Measurements from ENCODE around the gene IL27RA.
A peak's percentile ranks its signal among the peaks of the same experiment; 100 is the strongest.

The IL27RA gene

DNA sequence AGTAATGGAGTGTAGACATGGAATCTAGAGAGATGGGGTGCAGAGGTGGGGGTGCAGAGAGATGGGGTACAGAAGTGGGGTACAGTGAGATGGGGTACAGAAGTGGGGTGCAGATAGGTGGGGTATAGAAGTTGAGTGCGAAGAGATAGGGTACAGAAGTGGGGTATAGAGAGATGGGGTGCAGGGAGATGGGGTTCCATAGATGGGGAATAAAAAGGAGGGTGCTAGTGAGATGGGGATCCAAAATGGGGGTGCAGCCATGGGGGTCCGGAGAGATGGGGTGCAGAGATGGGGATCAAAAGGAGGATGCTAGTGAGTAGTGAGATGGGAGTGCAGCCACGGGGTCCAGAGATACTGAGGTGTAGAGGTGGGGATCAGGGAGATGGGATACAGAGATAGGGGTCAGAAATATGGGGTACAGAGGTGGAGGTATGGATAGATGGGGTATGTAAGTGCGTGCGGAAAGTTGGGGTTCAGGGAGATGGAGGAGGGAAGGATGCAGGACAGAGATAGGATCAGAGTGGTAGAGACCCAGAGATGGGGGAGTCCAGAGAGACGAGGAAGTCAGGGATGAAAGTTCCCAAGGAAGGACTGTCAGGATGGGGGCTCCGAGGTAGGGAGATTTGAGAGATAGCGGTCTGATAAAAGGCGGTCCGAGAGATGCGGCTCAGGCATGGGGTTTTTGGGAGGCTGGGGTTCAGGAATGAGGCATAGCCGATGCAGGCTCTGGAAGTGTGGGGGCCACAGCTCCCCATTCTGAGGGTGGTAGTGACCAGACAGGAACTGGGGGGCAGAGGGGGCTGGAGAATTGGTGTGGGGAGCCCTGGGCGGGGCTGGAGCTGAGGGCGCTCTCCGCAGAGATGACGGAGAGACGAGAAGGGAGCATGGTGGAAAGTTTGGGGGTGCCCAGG is 26.9 kb downstream of the IL27RA start (continued):
- TF ChIP-seq, protein P1, sequence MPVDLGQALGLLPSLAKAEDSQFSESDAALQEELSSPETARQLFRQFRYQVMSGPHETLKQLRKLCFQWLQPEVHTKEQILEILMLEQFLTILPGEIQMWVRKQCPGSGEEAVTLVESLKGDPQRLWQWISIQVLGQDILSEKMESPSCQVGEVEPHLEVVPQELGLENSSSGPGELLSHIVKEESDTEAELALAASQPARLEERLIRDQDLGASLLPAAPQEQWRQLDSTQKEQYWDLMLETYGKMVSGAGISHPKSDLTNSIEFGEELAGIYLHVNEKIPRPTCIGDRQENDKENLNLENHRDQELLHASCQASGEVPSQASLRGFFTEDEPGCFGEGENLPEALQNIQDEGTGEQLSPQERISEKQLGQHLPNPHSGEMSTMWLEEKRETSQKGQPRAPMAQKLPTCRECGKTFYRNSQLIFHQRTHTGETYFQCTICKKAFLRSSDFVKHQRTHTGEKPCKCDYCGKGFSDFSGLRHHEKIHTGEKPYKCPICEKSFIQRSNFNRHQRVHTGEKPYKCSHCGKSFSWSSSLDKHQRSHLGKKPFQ (tag by site-specific recombination; IDR thresholded peaks at IDR 0.05) = no peak
- TF ChIP-seq, protein P2, sequence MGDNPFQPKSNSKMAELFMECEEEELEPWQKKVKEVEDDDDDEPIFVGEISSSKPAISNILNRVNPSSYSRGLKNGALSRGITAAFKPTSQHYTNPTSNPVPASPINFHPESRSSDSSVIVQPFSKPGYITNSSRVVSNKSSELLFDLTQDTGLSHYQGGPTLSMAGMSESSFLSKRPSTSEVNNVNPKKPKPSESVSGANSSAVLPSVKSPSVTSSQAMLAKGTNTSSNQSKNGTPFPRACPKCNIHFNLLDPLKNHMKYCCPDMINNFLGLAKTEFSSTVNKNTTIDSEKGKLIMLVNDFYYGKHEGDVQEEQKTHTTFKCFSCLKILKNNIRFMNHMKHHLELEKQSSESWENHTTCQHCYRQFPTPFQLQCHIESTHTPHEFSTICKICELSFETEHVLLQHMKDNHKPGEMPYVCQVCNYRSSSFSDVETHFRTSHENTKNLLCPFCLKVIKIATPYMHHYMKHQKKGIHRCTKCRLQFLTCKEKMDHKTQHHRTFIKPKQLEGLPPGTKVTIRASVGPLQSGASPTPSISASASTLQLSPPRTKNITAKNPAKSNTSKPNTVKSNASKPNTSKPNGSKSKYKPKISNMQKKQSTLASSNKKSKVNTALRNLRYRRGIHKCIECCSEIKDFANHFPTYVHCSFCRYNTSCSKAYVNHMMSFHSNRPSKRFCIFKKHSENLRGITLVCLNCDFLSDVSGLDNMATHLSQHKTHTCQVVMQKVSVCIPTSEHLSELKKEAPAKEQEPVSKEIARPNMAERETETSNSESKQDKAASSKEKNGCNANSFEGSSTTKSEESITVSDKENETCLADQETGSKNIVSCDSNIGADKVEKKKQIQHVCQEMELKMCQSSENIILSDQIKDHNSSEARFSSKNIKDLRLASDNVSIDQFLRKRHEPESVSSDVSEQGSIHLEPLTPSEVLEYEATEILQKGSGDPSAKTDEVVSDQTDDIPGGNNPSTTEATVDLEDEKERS (tag by site-specific recombination; IDR thresholded peaks at IDR 0.05) = no peak
- TF ChIP-seq, protein P3, sequence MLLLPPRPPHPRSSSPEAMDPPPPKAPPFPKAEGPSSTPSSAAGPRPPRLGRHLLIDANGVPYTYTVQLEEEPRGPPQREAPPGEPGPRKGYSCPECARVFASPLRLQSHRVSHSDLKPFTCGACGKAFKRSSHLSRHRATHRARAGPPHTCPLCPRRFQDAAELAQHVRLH (tag by site-specific recombination; IDR thresholded peaks at IDR 0.05) = no peak
- TF ChIP-seq ZNF138 (tag by site-specific recombination; IDR thresholded peaks at IDR 0.05; ENCODE audit: borderline replicate concordance) (no peak), GLI2 (tag by site-specific recombination; IDR thresholded peaks at IDR 0.05; ENCODE audit: borderline replicate concordance, low read depth) (no peak), ZNF624 (tag by site-specific recombination; IDR thresholded peaks at IDR 0.05) (no peak), ZNF350 (tag by site-specific recombination; IDR thresholded peaks at IDR 0.05) (no peak), ZNF121 (tag by site-specific recombination; IDR thresholded peaks at IDR 0.05) (no peak), ZNF311 (tag by site-specific recombination; IDR thresholded peaks at IDR 0.05; ENCODE audit: borderline replicate concordance) (no peak), YY2 (tag by site-specific recombination; IDR thresholded peaks at IDR 0.05) (no peak), ZNF354C (tag by site-specific recombination; IDR thresholded peaks at IDR 0.05; ENCODE audit: borderline replicate concordance, low read depth) (no peak), ZNF792 (tag by site-specific recombination; IDR thresholded peaks at IDR 0.05) (no peak), GLIS1 (tag by site-specific recombination; IDR thresholded peaks at IDR 0.05) (no peak), ZNF701 (tag by site-specific recombination; IDR thresholded peaks at IDR 0.05) (no peak), MZF1 (tag by site-specific recombination; IDR thresholded peaks at IDR 0.05; ENCODE audit: borderline replicate concordance) (no peak; the same call in 1 of the 2 replicates), ZBTB1 (tag by site-specific recombination; IDR thresholded peaks at IDR 0.05) (no peak; the same call in 1 of the 2 replicates), REPIN1 (tag by site-specific recombination; IDR thresholded peaks at IDR 0.05; ENCODE audit: low read depth) (no peak), ZNF169 (tag by site-specific recombination; IDR thresholded peaks at IDR 0.05) (no peak), ZNF2 (tag by site-specific recombination; IDR thresholded peaks at IDR 0.05) (0 out of 2 replicates have a peak, but pooled peaks have one; percentile 69)
- TF ChIP-seq, protein P4, sequence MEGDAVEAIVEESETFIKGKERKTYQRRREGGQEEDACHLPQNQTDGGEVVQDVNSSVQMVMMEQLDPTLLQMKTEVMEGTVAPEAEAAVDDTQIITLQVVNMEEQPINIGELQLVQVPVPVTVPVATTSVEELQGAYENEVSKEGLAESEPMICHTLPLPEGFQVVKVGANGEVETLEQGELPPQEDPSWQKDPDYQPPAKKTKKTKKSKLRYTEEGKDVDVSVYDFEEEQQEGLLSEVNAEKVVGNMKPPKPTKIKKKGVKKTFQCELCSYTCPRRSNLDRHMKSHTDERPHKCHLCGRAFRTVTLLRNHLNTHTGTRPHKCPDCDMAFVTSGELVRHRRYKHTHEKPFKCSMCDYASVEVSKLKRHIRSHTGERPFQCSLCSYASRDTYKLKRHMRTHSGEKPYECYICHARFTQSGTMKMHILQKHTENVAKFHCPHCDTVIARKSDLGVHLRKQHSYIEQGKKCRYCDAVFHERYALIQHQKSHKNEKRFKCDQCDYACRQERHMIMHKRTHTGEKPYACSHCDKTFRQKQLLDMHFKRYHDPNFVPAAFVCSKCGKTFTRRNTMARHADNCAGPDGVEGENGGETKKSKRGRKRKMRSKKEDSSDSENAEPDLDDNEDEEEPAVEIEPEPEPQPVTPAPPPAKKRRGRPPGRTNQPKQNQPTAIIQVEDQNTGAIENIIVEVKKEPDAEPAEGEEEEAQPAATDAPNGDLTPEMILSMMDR (tag by site-specific recombination; IDR thresholded peaks at IDR 0.05) = no peak
- TF ChIP-seq, protein P5, sequence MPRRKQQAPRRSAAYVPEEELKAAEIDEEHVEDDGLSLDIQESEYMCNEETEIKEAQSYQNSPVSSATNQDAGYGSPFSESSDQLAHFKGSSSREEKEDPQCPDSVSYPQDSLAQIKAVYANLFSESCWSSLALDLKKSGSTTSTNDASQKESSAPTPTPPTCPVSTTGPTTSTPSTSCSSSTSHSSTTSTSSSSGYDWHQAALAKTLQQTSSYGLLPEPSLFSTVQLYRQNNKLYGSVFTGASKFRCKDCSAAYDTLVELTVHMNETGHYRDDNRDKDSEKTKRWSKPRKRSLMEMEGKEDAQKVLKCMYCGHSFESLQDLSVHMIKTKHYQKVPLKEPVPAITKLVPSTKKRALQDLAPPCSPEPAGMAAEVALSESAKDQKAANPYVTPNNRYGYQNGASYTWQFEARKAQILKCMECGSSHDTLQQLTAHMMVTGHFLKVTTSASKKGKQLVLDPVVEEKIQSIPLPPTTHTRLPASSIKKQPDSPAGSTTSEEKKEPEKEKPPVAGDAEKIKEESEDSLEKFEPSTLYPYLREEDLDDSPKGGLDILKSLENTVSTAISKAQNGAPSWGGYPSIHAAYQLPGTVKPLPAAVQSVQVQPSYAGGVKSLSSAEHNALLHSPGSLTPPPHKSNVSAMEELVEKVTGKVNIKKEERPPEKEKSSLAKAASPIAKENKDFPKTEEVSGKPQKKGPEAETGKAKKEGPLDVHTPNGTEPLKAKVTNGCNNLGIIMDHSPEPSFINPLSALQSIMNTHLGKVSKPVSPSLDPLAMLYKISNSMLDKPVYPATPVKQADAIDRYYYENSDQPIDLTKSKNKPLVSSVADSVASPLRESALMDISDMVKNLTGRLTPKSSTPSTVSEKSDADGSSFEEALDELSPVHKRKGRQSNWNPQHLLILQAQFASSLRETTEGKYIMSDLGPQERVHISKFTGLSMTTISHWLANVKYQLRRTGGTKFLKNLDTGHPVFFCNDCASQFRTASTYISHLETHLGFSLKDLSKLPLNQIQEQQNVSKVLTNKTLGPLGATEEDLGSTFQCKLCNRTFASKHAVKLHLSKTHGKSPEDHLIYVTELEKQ (tag by site-specific recombination; IDR thresholded peaks at IDR 0.05; ENCODE audit: borderline replicate concordance) = peak; percentile 47; the same call in 1 of the 2 replicates
- TF ChIP-seq, protein P6, sequence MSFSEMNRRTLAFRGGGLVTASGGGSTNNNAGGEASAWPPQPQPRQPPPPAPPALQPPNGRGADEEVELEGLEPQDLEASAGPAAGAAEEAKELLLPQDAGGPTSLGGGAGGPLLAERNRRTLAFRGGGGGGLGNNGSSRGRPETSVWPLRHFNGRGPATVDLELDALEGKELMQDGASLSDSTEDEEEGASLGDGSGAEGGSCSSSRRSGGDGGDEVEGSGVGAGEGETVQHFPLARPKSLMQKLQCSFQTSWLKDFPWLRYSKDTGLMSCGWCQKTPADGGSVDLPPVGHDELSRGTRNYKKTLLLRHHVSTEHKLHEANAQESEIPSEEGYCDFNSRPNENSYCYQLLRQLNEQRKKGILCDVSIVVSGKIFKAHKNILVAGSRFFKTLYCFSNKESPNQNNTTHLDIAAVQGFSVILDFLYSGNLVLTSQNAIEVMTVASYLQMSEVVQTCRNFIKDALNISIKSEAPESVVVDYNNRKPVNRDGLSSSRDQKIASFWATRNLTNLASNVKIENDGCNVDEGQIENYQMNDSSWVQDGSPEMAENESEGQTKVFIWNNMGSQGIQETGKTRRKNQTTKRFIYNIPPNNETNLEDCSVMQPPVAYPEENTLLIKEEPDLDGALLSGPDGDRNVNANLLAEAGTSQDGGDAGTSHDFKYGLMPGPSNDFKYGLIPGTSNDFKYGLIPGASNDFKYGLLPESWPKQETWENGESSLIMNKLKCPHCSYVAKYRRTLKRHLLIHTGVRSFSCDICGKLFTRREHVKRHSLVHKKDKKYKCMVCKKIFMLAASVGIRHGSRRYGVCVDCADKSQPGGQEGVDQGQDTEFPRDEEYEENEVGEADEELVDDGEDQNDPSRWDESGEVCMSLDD (tag by site-specific recombination; IDR thresholded peaks at IDR 0.05) = peak; percentile 100
- TF ChIP-seq, protein P7, sequence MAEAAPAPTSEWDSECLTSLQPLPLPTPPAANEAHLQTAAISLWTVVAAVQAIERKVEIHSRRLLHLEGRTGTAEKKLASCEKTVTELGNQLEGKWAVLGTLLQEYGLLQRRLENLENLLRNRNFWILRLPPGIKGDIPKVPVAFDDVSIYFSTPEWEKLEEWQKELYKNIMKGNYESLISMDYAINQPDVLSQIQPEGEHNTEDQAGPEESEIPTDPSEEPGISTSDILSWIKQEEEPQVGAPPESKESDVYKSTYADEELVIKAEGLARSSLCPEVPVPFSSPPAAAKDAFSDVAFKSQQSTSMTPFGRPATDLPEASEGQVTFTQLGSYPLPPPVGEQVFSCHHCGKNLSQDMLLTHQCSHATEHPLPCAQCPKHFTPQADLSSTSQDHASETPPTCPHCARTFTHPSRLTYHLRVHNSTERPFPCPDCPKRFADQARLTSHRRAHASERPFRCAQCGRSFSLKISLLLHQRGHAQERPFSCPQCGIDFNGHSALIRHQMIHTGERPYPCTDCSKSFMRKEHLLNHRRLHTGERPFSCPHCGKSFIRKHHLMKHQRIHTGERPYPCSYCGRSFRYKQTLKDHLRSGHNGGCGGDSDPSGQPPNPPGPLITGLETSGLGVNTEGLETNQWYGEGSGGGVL (tag by site-specific recombination; IDR thresholded peaks at IDR 0.05) = no peak

All from HEK293 (cell line).